Measurements from ENCODE around the gene SYTL5. TPM values are rescaled to one million over a fixed set of nuclear protein-coding genes. Genes with fewer than 3 reads are reported as not detected.
A peak's percentile ranks its signal among the peaks of the same experiment; 100 is the strongest.

Gene SYTL5
- total RNA-seq, 1 donor from 2014 or later, result 1.3 TPM

DNA sequence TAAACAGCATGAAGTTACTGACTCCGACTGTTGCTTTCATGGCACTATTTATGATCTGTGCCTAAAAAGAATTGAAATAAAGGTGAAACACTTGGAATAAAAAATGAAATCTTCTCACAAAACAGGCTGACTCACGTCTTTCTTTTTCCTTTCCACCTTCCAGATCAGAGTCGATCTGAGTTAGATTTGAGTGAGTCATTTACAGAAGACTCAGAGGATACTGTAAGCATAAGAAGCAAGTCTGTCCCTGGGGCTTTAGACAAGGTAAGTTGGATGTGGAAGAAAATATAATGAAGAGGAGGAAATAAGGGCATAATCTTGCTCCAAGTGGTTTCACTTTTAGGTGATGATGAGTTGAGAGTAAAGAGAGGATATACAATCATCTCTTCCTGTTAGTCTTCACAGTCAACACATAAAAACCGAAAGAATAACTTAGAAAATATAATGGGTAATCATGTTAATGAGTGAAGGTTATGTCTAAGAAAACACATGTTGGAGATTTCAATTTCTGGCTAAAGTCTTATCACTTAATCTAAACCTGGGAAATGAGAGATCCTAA lies 89.7 kb downstream of the SYTL5 start:
- DNase-seq, result no peak

DNA sequence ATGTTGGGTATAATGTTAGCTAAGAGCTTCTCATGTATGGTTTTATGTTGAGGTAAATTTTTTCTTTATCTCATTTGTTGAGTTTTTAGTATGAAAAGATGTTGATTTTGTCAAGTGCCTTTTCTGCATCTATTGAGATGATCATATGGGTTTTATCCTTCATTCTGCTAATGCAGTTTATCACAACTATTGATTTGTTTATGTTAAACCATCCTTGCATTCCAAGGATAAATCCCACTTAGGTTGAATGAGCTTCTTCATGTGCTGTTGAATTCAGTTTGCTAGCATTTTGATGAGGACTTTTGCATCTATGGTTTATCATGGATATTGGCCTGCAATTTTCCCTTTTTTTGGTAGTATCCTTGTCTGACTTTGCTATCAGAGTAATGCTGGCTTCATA lies 93.3 kb downstream of the SYTL5 start:
- DNase-seq, result no peak

DNA sequence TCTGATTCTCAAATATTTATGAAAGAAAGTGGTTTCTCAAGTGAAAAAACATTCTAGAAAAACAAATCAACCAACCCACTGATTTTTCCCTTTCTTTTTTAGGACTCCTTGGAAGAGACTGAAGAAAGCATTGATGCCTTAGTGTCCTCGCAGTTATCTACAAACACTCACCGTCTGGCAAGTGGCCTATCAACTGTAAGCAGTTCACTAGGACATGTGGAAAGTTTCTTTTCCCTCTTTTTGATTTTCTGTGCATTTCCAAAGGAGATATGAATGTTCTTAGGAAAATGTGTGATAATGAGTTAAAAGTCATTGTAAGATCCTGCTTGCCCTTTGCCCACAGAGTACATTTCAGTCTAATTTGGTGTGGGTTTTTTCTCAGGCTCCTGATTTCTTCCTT lies 95.9 kb downstream of the SYTL5 start:
- DNase-seq, result no peak

DNA sequence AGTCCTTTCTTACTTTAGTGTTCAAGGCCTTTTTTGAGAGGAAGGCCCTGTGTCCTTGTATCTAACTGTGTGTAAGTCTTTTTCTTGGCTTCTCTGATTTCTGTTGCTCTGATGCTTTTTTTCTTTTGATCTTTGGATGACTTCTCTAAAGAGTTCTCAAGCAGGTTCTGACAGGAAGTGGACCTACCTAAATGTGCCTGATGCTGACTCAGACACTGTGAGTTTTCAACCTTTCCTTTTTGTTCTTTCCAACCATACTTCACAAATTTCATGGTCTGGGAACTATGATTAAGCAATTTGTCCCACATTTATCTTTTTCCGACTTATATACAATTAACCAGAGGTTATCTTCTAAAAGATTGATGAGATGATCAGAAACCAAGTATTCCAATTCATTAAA lies 96.5 kb downstream of the SYTL5 start:
- DNase-seq, result no peak

DNA sequence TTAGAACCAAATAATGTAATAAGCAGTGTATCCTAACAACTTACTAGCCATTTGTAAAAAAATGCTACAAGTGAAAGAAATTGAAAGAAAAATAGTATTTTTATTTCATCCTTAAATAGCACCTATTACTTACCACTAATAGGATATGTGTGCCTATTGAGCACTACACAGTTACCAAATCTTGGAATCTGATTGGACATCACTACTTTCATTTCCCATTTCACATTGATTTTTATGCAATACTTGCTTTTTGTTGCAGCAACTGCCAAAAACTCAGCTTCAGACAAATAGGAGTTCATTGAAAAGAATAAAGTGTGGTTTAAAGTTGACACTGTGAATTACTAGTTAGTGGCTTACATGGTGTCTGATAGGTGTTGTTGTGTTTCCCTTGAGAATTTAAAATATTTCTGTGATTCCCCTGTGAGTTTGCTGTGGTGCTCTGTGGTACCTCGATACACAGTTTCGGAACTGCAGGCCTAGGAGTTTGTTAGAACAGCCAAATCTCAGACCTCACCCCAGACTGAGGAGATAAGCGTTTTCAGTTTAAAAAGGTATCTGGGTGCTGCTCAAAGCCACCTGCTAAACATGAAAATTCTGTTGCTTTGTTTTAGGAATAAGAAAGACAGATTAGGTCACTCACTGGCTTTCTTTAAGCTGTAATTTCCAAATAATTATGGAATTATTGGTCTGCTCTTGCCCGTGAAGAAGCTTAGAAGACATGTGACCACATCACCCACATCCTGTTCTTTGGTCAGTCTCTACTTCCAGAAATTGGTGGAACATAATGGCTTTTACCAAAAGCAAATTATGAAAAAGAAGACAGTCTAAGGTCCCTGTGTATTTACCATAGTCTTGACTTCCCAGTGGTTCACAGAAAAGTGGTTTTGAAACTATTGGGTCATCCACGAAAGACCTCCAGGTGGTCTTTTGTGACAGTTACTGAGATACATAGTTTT lies 97.8 kb downstream of the SYTL5 start:
- no peak for DNase-seq

DNA sequence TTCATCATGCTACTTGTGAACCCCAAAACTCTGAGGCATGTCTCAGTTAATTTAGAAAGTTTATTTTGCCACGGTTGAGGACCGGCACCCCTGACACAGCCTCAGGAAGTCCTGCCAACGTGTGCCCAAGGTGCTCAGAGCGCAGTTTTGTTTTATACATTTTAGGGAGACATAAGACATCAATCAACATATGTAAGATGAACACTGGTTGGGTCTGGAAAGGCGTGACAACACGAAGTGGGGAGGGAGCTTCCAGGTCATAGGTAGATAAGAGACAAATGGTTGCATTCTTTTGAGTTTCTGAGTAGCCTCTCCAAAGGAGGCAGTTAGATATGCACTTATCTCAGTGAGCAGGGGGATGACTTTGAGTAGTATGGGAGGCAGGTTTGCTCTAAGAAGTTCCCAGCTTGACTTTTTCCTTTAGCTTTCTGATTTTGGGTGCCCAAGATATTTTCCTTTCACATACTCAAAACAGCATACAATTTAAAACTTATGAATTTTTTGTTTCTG lies 98.9 kb downstream of the SYTL5 start:
- no peak for DNase-seq

DNA sequence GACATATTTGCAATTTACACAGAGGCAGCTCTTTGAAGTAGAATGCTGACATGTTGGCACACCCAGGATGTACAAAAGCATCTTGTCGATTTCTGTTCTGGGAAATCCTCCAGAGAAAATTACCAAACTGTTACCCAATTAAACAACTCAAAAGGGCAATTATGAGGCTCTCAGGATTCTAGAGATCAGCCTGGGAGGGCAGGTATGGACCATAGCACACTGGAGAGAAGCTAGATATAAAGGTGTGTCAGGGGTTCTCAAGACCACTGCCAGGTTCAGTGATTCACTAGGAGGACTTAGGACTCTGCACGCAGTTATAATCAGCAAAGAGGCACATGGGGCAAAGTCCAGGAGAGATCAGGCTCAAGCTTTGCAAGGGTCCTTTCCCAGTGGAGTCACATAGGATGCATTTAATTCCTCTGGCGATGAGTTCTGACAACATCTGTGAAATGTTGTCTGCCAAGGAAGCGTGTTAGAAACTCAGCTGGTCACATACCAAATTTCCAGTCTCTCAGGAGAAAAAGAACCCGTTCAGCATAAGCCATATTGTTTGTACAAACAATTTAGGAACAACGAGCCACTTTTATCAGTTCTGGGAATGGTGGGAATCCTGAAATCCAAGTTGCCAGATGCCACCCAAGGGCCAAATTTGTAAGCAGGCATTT lies 100.8 kb downstream of the SYTL5 start:
- DNase-seq, result peak; percentile 26

DNA sequence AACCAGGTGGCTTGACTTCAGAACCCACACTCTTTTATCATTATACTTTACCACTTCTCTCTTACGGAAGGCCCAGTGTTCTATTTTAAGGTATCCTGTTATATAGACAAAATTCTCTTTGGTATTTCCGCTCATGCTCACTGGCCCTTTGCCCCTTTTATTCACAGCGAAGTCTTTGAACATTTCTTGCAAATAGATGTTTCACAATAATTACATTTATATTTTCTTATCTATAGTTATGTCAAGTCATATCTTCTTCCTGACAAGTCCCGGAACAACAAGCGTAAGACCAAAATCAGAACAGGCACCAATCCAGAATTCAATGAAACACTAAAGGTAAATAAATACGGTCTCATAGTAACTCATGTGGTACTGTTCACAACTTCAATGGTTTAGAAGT lies 102.0 kb downstream of the SYTL5 start:
- DNase-seq, result no peak

DNA sequence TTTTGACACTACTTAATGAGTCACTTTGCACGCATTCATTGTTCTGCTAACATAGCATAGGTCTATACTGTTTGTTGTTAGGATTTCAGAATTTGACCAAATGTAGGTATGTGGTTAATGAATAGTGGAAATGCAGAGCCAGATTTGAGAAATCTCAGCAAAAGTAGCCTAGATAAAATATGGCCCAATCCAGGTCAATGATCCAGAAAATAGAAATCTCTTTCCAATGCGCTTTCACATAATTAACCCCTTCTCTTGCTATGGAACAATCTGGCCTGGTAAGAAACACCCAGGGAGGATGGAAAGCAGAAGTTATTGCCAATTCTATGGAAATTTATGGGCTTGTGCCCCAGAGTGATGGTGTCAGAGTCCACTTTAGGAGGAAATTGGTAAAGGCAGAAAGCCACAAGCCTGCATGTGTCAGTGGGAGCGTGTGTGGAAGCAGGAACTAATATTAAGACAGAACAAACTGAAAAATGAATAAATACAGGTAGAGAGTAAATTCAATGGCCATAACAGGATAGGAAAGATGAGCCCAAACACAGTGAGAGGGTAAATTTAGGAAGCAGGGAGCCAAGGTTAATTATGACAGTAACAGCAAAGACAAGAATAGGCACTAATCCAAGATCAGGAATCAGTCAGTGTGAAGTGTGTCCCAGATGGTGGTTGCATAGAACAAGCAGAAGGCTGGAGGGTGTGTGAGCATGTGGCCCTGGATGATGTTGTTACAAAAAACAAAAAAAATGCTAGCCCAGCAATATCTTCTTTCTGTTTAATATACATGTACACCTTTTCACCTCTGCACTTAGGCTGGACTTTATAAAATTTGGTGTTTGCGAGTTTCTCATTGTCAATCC lies 102.9 kb downstream of the SYTL5 start:
- no peak for DNase-seq

DNA sequence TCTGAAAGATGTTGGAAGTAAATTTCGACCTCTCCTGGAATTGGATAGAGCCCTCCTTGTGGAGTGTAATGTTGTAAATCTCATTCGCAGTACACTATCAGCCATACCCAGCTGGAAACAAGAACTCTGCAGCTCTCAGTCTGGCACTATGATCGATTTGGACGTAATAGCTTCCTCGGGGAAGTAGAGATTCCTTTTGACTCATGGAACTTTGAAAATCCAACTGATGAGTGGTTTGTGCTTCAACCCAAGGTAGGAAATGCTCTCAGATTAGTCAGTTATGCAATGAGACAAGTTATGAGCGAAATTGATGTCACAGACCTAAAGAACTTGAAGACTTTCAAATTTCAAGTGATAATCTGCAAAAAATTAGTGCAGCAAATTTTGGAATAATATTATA lies 103.9 kb downstream of the SYTL5 start:
- DNase-seq, result no peak

DNA sequence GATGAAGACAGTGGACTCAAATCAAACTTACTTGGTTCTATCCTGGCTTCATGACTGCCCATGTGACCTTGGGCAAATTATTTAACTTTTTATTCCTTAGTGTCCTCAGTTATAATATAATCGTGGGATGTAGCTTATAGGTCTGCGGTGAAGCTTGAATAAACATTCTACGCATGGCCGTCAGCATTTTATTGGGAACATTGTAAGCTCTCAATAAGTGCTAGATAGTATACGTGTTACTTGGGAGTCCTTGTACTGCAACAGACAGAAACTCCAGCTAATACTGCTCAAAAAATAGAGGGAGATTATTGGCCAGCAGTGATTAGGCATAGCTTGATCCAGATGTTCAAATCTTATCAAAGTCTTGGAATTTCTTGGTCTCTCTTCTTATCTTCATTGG lies 104.8 kb downstream of the SYTL5 start:
- no peak for DNase-seq

DNA sequence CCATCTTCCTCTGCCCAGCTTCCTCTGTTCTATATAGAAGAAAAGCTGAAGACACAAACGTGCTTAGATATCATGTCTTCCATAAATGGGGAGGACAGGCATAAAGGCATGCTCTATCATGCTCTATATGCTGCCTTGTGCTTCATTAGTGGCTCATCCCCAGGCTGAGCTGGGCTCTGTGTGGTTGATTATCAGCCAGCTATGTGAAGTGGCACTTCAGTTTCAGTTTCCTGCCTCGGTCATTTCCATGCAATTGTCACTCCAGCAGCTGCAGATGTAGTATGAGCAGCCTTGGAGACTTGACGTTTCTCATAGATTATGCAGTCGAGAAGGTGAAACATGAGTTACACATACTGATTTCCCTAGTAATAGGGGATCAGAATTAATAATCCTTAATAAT lies 106.2 kb downstream of the SYTL5 start:
- DNase-seq, result no peak

DNA sequence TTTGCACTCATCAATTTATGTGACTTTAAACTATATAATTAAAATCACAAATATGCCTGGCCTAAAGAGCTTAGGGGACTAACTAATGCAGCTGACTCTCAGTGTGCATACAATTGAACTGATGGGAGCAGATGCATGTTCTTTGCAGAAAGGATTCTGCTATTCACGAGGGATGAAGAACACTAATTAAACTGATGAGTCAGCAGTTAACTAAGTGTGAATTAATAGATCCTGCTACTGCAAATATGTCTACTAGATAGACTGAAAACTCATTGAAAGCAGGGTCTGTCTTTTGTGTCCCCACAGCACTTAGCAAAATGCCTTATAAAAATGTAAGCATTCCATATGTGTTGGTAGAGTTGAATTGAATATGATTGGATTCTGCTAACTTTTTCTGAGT lies 110.4 kb downstream of the SYTL5 start:
- DNase-seq, result no peak

DNA sequence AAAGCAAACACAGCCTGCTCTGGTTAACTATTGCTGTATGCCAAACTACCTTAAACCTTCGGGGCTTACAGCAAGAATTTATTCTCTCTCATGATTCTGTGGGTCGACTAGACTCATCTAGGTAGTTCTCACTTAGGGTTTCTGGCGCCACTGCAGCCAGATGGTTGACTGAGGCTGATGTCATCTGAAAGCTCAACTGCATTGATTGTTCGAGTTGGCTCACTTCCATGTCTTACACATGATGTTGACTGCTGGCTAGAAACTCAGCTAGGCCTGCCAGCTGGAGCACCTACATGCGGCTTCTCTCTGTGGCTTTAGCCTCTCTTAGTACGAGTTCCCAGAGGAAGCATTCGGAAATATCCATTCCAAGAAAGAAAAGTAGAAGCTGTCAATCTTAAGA lies 111.1 kb downstream of the SYTL5 start:
- peak; percentile 20 for DNase-seq

DNA sequence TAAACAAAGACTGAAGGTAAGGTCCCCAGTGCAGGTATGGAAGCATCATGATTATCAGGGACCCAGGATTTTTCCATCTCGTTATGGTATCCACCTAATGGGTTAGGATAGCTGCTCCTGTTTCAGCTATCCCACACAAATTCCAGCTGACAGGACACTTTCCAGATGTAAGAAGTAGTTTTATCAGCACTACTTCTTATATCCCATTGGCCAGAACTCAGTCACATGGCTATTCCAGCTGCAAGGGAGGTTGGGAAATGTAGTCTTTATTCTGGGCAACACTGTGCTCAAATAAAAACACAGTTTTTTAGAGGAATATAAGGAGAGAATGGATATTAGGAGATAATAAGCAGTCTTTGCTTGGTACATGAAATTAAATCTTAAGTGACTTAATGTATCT lies 117.6 kb downstream of the SYTL5 start:
- DNase-seq, result no peak

DNA sequence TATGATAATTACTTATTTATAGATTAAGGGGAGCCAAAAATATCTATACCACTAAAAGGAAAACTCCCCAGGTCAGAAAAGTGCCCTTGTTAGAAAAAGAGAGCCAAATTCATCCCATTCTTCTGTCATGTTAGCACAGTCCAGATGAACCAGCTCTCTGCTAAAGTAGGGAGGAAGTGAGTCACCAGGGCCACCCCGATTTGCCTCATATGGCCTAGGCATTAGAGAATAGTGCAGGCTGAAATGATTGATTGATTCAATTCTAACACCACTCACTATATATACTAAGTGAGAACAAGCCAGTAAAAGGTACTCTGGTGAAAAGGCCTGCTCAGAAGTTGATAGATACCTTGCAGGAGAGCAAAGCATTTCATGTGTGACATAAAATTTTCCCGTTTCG lies 119.8 kb downstream of the SYTL5 start:
- no peak for DNase-seq

DNA sequence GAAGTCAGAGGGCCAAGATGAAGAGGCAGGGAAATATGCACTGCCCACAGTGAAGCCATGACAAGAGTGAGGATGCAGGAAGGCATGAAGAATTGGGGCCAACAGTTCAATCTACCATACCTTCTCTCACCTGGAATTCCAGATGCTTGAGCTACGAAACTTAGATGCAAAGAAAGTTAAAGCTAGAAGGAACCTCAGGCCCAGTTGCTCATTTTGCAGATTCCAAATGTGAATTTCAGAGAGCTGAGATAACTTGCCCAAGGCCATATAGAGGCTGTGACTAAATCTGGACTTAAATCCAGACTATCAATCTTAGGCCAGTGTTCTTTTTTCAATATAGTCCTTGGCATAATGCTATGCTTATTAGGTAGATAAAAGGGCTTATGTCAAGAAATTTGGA lies 121.6 kb downstream of the SYTL5 start:
- no peak for DNase-seq

DNA sequence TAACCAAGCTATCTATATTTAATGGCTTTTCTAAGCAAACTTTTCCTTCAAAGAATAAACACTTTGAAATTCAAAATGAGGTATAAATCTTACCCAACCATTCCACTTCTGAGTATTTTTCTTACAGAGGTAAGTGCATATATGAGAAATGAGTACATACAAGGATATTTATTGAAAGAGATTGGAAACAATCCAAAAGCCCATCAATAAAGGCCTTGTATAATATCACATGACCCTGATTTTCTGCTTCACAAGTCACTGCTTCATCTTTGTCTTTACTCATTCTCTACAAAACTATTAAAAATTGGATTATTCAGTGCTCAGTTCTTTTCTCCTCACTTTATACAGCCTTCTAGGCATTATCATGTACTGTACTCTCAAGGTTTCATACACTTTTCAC lies 123.0 kb downstream of the SYTL5 start:
- DNase-seq, result no peak

DNA sequence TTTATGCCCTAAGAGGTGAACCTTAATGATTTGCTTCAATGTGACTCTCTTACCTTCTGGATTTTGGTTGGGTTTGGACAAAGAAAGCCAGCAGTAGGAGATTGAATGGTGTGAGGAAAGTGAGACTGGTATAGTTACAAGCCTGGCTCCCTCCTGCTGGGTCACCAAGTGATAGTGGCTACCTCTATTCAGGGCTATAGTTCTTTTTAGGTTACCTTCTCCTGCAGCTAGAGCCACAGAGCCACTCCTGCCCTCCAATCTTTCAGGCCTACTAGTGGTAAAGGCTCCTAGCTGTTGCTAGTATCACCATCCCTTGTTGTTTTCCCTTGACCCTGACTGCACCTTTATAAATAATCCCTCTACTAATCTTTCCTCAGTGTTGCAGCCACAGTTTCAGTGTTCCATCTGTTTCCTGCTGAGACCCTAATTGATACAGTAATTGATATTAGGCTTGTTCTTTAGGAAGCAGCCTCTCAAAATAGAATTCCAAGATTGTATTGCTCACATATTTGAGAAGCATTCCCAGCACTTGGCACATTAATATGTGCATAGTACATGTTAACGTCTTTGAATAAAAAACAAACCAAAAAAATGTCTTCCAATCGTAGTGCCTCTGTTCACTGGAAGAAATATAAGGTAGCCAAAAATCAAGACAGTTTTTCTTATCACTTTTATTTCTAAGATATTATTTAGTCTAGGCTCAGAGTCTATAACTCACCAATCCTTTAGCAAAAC lies 132.0 kb downstream of the SYTL5 start:
- no peak for DNase-seq

DNA sequence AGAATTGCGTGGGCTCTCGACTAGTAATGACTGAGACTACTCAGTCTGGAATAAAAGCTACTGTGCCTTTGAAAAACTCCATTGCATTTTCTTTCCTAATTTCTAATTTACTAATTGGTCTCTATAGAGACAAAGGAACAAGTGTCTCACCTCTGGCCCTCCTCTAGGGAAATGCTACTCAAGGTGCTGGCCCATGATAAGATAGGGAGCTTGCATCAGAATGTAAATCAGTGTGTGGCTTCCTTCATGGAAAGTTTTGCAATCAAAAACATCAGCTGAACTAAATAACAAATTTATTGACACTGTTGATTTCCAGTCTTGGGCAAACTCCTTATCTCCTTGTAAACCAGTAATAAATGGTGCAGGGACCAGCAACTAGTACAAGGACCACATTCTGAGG lies 132.5 kb downstream of the SYTL5 start:
- DNase-seq, result no peak

DNA sequence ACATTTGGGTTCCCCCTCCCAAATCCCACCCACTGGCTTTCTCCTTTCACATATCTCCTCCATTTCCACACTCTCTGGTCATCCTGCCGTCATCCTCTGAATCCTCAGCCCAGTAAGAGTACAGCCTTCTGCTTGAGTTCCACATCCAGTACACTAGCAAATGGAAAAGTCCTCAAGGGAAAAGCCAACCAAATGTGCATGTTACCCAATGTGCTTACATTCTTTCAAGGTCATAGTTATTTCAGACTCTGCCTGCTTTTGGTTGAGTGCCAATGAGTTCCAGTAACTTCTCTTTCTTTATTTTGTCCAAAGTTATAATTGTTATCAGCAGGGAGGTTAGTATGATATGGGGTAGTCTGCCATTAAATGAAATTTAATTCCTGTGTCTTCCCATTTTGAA lies 136.3 kb downstream of the SYTL5 start:
- DNase-seq, result no peak

DNA sequence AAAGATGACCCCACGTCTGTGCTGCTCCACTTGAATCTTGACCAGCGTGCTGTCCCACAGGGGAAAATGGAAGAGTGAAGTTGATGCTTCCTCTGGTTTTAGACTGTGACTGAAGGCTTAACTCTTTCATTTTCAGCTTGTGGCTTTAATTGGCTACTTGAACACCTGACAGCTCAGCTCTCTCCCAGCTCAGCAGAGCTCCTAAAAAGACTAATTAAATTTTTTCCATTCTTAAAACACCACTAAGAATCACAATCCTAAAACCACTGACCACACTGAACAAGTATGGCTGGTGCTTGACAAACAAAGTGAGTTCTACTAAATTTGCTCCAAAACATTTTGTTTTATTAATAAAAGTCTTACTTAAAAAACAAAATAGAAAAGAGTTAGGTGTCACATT lies 142.7 kb downstream of the SYTL5 start:
- no peak for DNase-seq
